ENCODE measurements around the gene SDF2L1.
"Not testable (repeated sequence)": the region's sequence is repeated elsewhere in the genome, so short reads cannot be mapped to it uniquely, and the experiment has no call there.

SDF2L1 gene

DNA sequence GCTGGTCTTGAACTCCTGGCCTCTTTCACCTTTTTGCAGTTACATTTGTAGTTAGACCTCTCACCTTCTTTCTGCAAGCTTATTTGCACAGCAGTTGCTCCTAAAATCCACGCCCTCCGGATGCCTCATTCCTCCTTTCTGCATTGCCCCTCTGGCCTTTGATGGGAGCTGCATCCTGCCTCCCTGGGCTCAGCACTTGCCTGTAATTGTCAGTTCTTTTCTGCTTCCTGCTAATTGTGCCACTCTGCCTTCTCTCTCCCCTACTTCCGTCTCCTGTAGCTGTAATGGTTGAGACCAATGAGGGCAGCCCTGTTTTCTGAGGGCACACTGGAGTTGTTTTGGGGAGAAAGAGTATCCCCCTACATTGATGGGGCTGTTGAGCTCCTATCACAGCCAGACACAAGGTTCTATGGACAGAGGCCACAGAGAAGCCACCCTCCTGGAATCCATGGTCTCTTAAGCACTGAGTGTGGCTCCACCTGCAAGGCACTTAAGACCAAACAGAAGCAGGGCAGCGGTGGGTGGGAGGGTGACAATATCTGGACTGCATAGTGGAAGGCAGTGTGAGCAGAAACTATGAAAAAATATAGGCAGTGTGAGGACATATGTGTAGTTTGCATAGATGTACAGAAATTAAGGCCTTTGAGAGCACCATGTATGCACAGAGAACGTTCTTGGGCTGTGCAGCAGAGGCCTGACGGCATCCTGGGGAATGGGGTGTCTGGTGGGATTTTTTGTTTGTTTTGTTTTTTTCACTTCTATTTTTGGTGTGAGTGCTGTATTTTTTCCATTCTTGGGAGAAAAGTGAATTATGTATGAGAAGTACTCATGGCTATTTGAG is 42.8 kb upstream of the SDF2L1 start:
- no peak for DNase-seq (ENCODE audit: low spot score)
- Histone ChIP-seq H3K4me3 (no peak overlapping the region), H3K27ac (no peak overlapping the region)
- TF ChIP-seq, protein P1, sequence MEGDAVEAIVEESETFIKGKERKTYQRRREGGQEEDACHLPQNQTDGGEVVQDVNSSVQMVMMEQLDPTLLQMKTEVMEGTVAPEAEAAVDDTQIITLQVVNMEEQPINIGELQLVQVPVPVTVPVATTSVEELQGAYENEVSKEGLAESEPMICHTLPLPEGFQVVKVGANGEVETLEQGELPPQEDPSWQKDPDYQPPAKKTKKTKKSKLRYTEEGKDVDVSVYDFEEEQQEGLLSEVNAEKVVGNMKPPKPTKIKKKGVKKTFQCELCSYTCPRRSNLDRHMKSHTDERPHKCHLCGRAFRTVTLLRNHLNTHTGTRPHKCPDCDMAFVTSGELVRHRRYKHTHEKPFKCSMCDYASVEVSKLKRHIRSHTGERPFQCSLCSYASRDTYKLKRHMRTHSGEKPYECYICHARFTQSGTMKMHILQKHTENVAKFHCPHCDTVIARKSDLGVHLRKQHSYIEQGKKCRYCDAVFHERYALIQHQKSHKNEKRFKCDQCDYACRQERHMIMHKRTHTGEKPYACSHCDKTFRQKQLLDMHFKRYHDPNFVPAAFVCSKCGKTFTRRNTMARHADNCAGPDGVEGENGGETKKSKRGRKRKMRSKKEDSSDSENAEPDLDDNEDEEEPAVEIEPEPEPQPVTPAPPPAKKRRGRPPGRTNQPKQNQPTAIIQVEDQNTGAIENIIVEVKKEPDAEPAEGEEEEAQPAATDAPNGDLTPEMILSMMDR (IDR thresholded peaks at IDR 0.05) = no peak

DNA sequence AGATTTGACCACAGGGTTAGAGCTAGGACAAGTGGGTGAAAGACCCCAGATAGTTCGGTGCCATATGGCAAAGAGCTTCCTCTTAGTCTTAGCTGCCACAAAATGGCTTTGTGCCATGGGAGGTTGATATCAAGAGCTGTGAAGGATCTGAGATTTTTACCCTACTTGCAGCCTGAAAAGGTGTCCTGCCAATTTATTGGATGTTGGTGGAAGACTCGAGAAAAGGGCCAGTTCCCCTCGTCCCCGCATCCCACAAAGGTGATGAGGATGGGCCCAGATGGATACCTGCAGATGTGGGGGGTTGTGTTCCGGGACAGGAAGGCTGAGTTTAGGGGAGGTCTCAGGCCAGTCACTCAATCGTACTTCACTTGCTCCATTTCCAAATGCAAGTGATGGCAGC is 39.5 kb upstream of the SDF2L1 start:
- TF ChIP-seq, protein P1 (IDR thresholded peaks at IDR 0.05) = no peak
- DNase-seq (ENCODE audit: low spot score) = no peak
- H3K27ac ChIP-seq = no peak overlapping the region
- H3K4me3 ChIP-seq = no peak overlapping the region

DNA sequence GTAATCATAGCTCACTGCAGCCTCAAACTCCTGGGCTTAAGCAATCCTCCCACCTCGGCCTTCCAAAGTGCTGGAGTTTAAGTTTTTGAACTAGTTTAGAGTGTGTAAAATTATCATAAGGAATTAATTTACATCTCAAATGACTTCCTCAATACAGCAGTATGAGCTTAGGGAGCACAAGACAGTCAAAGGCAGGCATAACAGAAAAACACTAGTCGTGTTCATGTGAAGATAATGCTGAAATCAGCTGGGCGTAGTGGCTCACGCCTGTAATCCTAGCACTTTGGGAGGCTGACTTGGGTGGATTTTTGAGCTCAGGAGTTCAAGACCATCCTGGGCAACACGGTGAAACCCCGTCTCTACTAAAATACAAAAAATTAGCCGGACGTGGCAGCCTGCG is 38.1 kb upstream of the SDF2L1 start:
- H3K27ac ChIP-seq = no peak overlapping the region
- no peak overlapping the region for H3K4me3 ChIP-seq
- DNase-seq (ENCODE audit: low spot score) = no peak
- TF ChIP-seq, protein P1 (IDR thresholded peaks at IDR 0.05) = no peak

DNA sequence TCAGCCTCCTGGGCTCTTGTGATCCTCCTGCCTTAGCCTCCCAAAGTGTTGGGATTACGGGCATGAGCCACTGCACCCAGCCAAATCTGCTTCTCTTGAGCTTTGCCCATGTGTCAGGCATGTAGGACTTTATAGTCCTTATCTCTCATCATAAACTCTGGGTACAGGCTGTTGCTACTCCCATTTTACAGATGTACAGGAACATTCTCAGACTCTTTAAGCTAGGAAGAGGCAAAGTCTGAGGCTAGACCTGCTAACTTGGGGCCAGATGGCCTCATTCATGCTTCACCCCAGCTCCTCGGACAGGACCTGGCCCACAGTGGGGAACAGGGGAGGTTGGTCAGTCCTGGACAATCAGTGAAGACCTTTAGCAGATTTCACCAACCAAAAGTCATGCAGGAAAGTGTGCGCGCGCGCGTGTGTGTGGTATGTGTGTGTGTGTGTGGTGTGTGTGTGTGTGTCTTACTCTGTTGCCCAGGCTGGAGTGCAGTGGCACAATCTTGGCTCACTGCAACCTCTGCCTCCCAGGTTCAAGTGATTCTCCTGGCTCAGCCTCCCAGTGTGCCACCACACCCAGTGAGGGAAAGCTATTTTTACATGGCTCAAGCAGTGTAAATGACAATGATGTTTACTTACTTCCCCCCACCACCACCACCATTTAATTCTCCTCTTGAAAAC is 36.1 kb upstream of the SDF2L1 start:
- DNase-seq (ENCODE audit: low spot score) = no peak
- Histone ChIP-seq H3K4me3 (no peak overlapping the region), H3K27ac (no peak overlapping the region)
- TF ChIP-seq, protein P1 (IDR thresholded peaks at IDR 0.05) = no peak

DNA sequence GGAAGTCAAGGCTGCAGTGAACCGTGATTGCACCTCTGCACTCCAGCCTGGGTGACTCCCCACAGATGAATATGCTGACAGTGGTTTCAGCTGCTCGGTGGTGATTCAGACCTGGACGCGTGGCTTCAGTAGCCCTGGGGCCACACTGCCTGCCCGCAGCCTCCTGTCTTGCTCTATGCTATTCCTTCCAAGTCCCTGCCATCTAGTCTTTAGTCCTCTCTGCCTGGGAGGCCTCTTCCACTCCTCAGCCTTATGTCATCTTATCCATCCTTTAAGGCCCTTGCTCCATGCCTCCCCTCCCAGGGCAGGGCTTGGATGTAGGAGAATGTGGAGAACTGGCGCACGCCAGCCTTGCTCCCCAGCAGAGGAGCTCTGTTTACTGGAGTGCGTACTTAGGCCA is 35.3 kb upstream of the SDF2L1 start:
- no peak for DNase-seq (ENCODE audit: low spot score)
- H3K4me3 ChIP-seq = no peak overlapping the region
- no peak overlapping the region for H3K27ac ChIP-seq
- TF ChIP-seq, protein P1 (IDR thresholded peaks at IDR 0.05) = no peak

DNA sequence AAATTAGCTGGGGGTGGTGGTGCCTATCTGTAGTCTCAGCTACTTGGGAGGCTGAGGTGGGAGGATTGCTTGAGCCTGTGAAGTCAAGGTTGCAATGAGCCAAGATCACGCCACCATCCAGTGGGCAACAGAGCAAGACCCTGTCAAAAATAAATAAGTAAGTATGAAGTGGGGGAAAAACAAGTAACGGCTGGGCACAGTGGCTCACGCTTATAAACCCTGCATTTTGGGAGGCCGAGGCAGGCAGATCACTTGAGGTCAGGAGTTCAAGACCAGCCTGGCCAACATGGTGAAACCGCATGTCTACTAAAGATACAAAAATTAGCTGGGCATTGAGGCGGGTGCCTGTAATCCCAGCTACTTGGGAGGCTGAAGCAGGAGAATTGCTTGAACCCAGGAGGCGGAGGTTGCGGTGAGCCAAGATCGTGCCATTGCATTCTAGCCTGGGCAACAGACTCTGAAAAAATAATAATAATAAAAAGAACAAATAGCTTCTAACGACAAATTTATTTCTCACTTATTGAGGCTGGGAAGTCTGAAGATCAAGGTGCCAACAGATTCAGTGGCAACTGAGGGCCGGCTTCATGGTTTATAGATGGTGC is 32.4 kb upstream of the SDF2L1 start:
- H3K27ac ChIP-seq; H3K4me3 ChIP-seq; DNase-seq (ENCODE audit: low spot score): not testable (repeated sequence)

DNA sequence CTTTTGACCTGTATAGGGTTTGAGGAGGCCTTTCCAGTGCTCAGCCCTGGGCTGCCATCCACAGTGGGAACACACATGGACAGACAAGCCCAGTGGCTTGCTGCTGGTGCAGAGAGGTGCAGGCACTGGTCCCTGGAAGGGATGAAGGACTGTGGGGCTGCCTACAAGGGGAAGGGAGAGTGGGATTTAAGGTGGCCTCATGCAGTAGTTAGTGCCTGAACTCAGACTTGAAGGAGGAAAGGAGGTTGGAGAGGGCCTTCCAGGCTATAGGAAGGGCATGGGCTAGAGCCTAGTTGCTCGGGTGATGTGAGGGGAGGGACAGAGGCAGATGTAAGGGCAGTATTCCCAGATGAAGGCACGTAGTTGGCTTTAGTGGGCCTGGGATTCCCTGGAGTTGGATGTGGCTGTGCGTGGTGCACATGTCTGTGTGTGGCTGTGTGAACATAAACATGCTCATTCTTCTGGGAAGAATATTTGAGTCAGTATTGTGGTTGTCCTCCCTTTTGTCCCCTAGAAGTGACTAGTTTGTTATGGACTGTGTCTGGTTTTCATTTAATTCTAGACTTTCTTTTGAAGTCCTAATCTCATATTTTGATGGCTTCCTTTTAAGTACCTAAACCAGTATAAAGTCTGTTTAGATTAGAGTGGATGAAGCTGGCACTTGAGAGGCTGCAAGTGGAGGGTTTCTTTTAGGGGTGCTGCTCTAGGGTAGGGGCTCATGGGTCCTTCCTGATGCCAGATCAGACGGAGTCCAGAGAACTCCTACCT is 30.7 kb upstream of the SDF2L1 start:
- DNase-seq (ENCODE audit: low spot score) = no peak
- H3K27ac ChIP-seq = no peak overlapping the region
- H3K4me3 ChIP-seq = no peak overlapping the region
- TF ChIP-seq, protein P1 (IDR thresholded peaks at IDR 0.05) = no peak

Measured in coronary artery (tissue), 2 donors.